Measurements from ENCODE around the gene SUDS3.

Gene SUDS3

GRCh38 chr12:118429688-118430383 lies 53.5 kb downstream of the SUDS3 start:
- no peaks in the 10 kb centered on the region for H3K9me3 ChIP-seq (ENCODE audit: insufficient read depth, low read length)
- no peaks in the 10 kb centered on the region for H3K79me2 ChIP-seq (ENCODE audit: low read length)
- no peak overlapping the region for H3K4me3 ChIP-seq (ENCODE audit: low read length)
- no peaks in the 10 kb centered on the region for H3K4me1 ChIP-seq (ENCODE audit: low read length)
- no peak overlapping the region for H2AFZ ChIP-seq (ENCODE audit: low read depth, low read length)
- no peak overlapping the region for H3K27ac ChIP-seq (ENCODE audit: low read length)
- no peaks in the 10 kb centered on the region for H3K27me3 ChIP-seq (ENCODE audit: low read depth, low read length)
- H3K36me3 ChIP-seq (replicated peaks; ENCODE audit: low read depth, low read length), result no peaks in the 10 kb centered on the region
- no peak overlapping the region for H3K4me2 ChIP-seq (ENCODE audit: low read length)
- TF ChIP-seq CTCF (IDR thresholded peaks at IDR 0.05; ENCODE audit: low read depth, low read length), result no peak
- no peak for TF ChIP-seq EZH2phosphoT487 (IDR thresholded peaks at IDR 0.05; ENCODE audit: low read depth)
- no peak overlapping the region for H3K9ac ChIP-seq (ENCODE audit: low read length)
- no peaks in the 10 kb centered on the region for H4K20me1 ChIP-seq (ENCODE audit: insufficient read depth, low read length)

- no peaks in the 10 kb centered on the region for H3K9me3 ChIP-seq (ENCODE audit: insufficient read depth, low read length)
- no peaks in the 10 kb centered on the region for H3K4me1 ChIP-seq (ENCODE audit: low read length)
- no peak overlapping the region for H2AFZ ChIP-seq (ENCODE audit: low read depth, low read length)
- no peak overlapping the region for H3K4me2 ChIP-seq (ENCODE audit: low read length)
- H3K4me3 ChIP-seq (ENCODE audit: low read length), result no peak overlapping the region
- H3K79me2 ChIP-seq (ENCODE audit: low read length), result no peaks in the 10 kb centered on the region
- TF ChIP-seq CTCF (IDR thresholded peaks at IDR 0.05; ENCODE audit: low read depth, low read length) (no peak), EZH2phosphoT487 (IDR thresholded peaks at IDR 0.05; ENCODE audit: low read depth) (no peak)
- no peaks in the 10 kb centered on the region for H4K20me1 ChIP-seq (ENCODE audit: insufficient read depth, low read length)
- no peaks in the 10 kb centered on the region for H3K36me3 ChIP-seq (replicated peaks; ENCODE audit: low read depth, low read length)
- H3K27me3 ChIP-seq (ENCODE audit: low read depth, low read length), result no peaks in the 10 kb centered on the region
- no peak overlapping the region for H3K9ac ChIP-seq (ENCODE audit: low read length)
- no peak overlapping the region for H3K27ac ChIP-seq (ENCODE audit: low read length)
Observed at GRCh38 chr12:118430516-118430915, 54.2 kb downstream of the SUDS3 start.

GRCh38 chr12:118432812-118433545 lies 56.6 kb downstream of the SUDS3 start:
- no peaks in the 10 kb centered on the region for H3K79me2 ChIP-seq (ENCODE audit: low read length)
- no peak overlapping the region for H3K9ac ChIP-seq (ENCODE audit: low read length)
- no peaks in the 10 kb centered on the region for H3K4me1 ChIP-seq (ENCODE audit: low read length)
- no peak for TF ChIP-seq CTCF (IDR thresholded peaks at IDR 0.05; ENCODE audit: low read depth, low read length)
- no peak for TF ChIP-seq EZH2phosphoT487 (IDR thresholded peaks at IDR 0.05; ENCODE audit: low read depth)
- no peaks in the 10 kb centered on the region for H3K36me3 ChIP-seq (replicated peaks; ENCODE audit: low read depth, low read length)
- no peak overlapping the region for H3K4me3 ChIP-seq (ENCODE audit: low read length)
- H2AFZ ChIP-seq (ENCODE audit: low read depth, low read length), result no peak overlapping the region
- no peaks in the 10 kb centered on the region for H3K9me3 ChIP-seq (ENCODE audit: insufficient read depth, low read length)
- no peaks in the 10 kb centered on the region for H4K20me1 ChIP-seq (ENCODE audit: insufficient read depth, low read length)
- no peak overlapping the region for H3K4me2 ChIP-seq (ENCODE audit: low read length)
- no peak overlapping the region for H3K27ac ChIP-seq (ENCODE audit: low read length)
- H3K27me3 ChIP-seq (ENCODE audit: low read depth, low read length), result peaks cover 16% of the 10 kb centered on the region

- no peak for TF ChIP-seq EZH2phosphoT487 (IDR thresholded peaks at IDR 0.05; ENCODE audit: low read depth)
- TF ChIP-seq CTCF (IDR thresholded peaks at IDR 0.05; ENCODE audit: low read depth, low read length), result peak; percentile 51
- no peaks in the 10 kb centered on the region for H3K36me3 ChIP-seq (replicated peaks; ENCODE audit: low read depth, low read length)
- H3K27me3 ChIP-seq (ENCODE audit: low read depth, low read length), result peaks cover 20% of the 10 kb centered on the region
- no peaks in the 10 kb centered on the region for H3K4me1 ChIP-seq (ENCODE audit: low read length)
- no peak overlapping the region for H3K4me2 ChIP-seq (ENCODE audit: low read length)
- H3K27ac ChIP-seq (ENCODE audit: low read length), result no peak overlapping the region
- no peaks in the 10 kb centered on the region for H4K20me1 ChIP-seq (ENCODE audit: insufficient read depth, low read length)
- H3K9me3 ChIP-seq (ENCODE audit: insufficient read depth, low read length), result no peaks in the 10 kb centered on the region
- H3K9ac ChIP-seq (ENCODE audit: low read length), result no peak overlapping the region
- no peak overlapping the region for H3K4me3 ChIP-seq (ENCODE audit: low read length)
- no peaks in the 10 kb centered on the region for H3K79me2 ChIP-seq (ENCODE audit: low read length)
- H2AFZ ChIP-seq (ENCODE audit: low read depth, low read length), result no peak overlapping the region
Observed at GRCh38 chr12:118436002-118436730, 59.8 kb downstream of the SUDS3 start.
